GM19240 (cell line): ENCODE data around the gene PDSS1.

Experiments
- DNase-seq: peaks from one replicate; pipeline ENCODE4 v3.0.0; 2011; ENCODE audit warnings: low spot score; ENCODE audit not compliant: insufficient read length

Gene PDSS1

GRCh38 chr10:26699631-26700030 is 2.1 kb downstream of the PDSS1 start:
- DNase-seq = no peak

- DNase-seq = no peak
Measured at GRCh38 chr10:26700884-26701630, 3.6 kb downstream of the PDSS1 start.

GRCh38 chr10:26703096-26703495 is 5.6 kb downstream of the PDSS1 start:
- DNase-seq = no peak

GRCh38 chr10:26703974-26704373 is 6.5 kb downstream of the PDSS1 start:
- no peak for DNase-seq

GRCh38 chr10:26706206-26706605 is 8.7 kb downstream of the PDSS1 start:
- DNase-seq = no peak

GRCh38 chr10:26706936-26707335 is 9.4 kb downstream of the PDSS1 start:
- DNase-seq = no peak

- no peak for DNase-seq
Measured at GRCh38 chr10:26711324-26711723, 13.8 kb downstream of the PDSS1 start.

GRCh38 chr10:26714415-26715136 is 17.1 kb downstream of the PDSS1 start:
- DNase-seq = no peak

- DNase-seq = no peak
Measured at GRCh38 chr10:26715137-26715487, 17.6 kb downstream of the PDSS1 start.

GRCh38 chr10:26717476-26717875 is 20.0 kb downstream of the PDSS1 start:
- no peak for DNase-seq

- no peak for DNase-seq
Measured at GRCh38 chr10:26721561-26721960, 24.1 kb downstream of the PDSS1 start.

GRCh38 chr10:26723016-26723415 is 25.5 kb downstream of the PDSS1 start:
- no peak for DNase-seq

- peak; percentile 29 for DNase-seq
Measured at GRCh38 chr10:26725837-26726727, 28.6 kb downstream of the PDSS1 start.

- DNase-seq = no peak
Measured at GRCh38 chr10:26727005-26727404, 29.5 kb downstream of the PDSS1 start.

GRCh38 chr10:26728957-26729356 is 31.5 kb downstream of the PDSS1 start:
- DNase-seq = no peak

GRCh38 chr10:26729395-26729794 is 31.9 kb downstream of the PDSS1 start:
- no peak for DNase-seq

GRCh38 chr10:26730552-26730951 is 33.1 kb downstream of the PDSS1 start:
- DNase-seq = no peak

- no peak for DNase-seq
Measured at GRCh38 chr10:26733750-26734568, 36.5 kb downstream of the PDSS1 start.

- no peak for DNase-seq
Measured at GRCh38 chr10:26735435-26735834, 37.9 kb downstream of the PDSS1 start.

GRCh38 chr10:26737730-26738129 is 40.2 kb downstream of the PDSS1 start:
- DNase-seq = peak; percentile 65

GRCh38 chr10:26738301-26738911 is 40.9 kb downstream of the PDSS1 start:
- DNase-seq = no peak
